Measurements from ENCODE around the gene TMEM267.
"Not testable (repeated sequence)": the region's sequence is repeated elsewhere in the genome, so short reads cannot be mapped to it uniquely, and the experiment has no call there.

DNA sequence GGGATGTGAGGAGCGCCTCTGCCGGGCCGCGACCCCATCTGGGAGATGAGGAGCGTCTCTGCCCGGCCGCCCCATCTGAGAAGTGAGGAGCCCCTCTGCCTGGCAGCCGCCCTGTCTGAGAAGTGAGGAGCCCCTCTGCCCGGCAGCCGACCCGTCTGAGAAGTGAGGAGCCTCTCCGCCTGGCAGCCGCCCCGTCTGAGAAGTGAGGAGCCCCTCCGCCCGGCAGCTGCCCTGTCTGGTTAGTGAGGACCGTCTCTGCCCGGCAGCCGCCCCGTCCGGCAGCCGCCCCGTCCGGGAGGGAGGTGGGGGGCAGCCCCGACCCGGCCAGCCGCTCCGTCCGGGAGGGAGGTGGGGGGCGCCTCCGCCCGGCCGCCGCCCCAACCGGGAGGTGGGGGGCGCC, 27.4 kb upstream of the TMEM267 start:
- TF ChIP-seq, protein P1, sequence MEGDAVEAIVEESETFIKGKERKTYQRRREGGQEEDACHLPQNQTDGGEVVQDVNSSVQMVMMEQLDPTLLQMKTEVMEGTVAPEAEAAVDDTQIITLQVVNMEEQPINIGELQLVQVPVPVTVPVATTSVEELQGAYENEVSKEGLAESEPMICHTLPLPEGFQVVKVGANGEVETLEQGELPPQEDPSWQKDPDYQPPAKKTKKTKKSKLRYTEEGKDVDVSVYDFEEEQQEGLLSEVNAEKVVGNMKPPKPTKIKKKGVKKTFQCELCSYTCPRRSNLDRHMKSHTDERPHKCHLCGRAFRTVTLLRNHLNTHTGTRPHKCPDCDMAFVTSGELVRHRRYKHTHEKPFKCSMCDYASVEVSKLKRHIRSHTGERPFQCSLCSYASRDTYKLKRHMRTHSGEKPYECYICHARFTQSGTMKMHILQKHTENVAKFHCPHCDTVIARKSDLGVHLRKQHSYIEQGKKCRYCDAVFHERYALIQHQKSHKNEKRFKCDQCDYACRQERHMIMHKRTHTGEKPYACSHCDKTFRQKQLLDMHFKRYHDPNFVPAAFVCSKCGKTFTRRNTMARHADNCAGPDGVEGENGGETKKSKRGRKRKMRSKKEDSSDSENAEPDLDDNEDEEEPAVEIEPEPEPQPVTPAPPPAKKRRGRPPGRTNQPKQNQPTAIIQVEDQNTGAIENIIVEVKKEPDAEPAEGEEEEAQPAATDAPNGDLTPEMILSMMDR (IDR thresholded peaks at IDR 0.05): not testable (repeated sequence)
- TF ChIP-seq EP300 (IDR thresholded peaks at IDR 0.05; ENCODE audit: low read depth): not testable (repeated sequence)

Measured in transverse colon (tissue), 3 donors.